HG02884 (cell line): ENCODE data around the gene ANKIB1.

Experiments
- ATAC-seq: cut with Tn5 transposase; IDR thresholded peaks from one replicate; pipeline ENCODE4 v1.9.1; 2021; ENCODE audit warnings: mild to moderate bottlenecking, moderate library complexity; ENCODE audit not compliant: unreplicated experiment

ANKIB1 gene

GRCh38 chr7:92446869-92447344, 201.1 kb downstream of the ANKIB1 start:
- no peak for ATAC-seq

- ATAC-seq, result peak; percentile 85
Observed at GRCh38 chr7:92447345-92448204, 201.8 kb downstream of the ANKIB1 start, which contains the start of gene GATAD1. TSS of gene GATAD1 (plus strand) at chr7:92447482. CDS start at chr7:92447730, 248 bp downstream.

GRCh38 chr7:92448205-92448747, 202.5 kb downstream of the ANKIB1 start:
- peak; percentile 43 for ATAC-seq
